Suprapubic skin (tissue), 4 donors: ENCODE results near the gene LRRC46. TPM values are rescaled to one million over a fixed set of nuclear protein-coding genes. Genes with fewer than 3 reads are reported as not detected.

Experiments
- DNase-seq, 2 donors: peaks; one replicate each; pipeline ENCODE4 v3.0.0-alpha.2; 2019; ENCODE audit warnings: low spot score in 2 of 2
- H3K27ac ChIP-seq: fragments of 200-600 bp; sonication (generic); one replicate; pipeline ENCODE4 v1.5.1; 2019
- H3K27me3 ChIP-seq: fragments of 200-600 bp; sonication (generic); one replicate; pipeline ENCODE4 v1.5.1; 2019
- H3K36me3 ChIP-seq: fragments of 200-600 bp; sonication (generic); one replicate; pipeline ENCODE4 v1.5.1; 2019
- H3K4me1 ChIP-seq: fragments of 200-600 bp; sonication (generic); one replicate; pipeline ENCODE4 v1.5.1; 2019
- H3K4me3 ChIP-seq: fragments of 200-600 bp; sonication (generic); one replicate; pipeline ENCODE4 v1.5.1; 2019; ENCODE audit warnings: mild to moderate bottlenecking
- H3K9me3 ChIP-seq: fragments of 200-600 bp; sonication (generic); one replicate; pipeline ENCODE4 v1.5.1; 2019
- EP300 ChIP-seq: sonication (generic); formaldehyde crosslinking; IDR thresholded peaks from one replicate; pipeline ENCODE4 v1.6.1; 2017; ENCODE audit warnings: antibody characterized with exemption
- POLR2A ChIP-seq, 2 donors: fragments of 450-650 bp; IDR thresholded peaks; one replicate each; pipeline ENCODE4 v1.6.1; 2017; ENCODE audit warnings: antibody characterized with exemption in 2 of 2, mild to moderate bottlenecking in 2 of 2, moderate library complexity in 2 of 2
- POLR2AphosphoS5 ChIP-seq, 3 donors: sonication (generic); formaldehyde crosslinking; IDR thresholded peaks; one replicate each; pipeline ENCODE4 v1.6.1; 2017; ENCODE audit warnings: antibody characterized with exemption in 3 of 3
- WGBS: methylation state at CpG from one replicate; pipeline ENCODE4 v1.1.5; 2018; 5-methylcytosine and 5-hydroxymethylcytosine counted together
- total RNA-seq, 4 donors: library from RNA; depleted of rRNA; stranded (reverse); fragments of >200 nt; gene quantifications; one replicate each; pipeline ENCODE4 v1.1.0, GENCODE V29; 2016
- TF ChIP-seq, protein P1 (sequence below), 2 donors: fragments of 200-600 bp in 1 of 2; fragments of 450-650 bp in 1 of 2; sonication (generic) in 1 of 2; IDR thresholded peaks; one replicate each; pipeline ENCODE4 v1.5.1; 2016 to 2019; ENCODE audit warnings: antibody characterized with exemption in 2 of 2, mild to moderate bottlenecking in 1 of 2, moderate library complexity in 1 of 2

Gene LRRC46
- total RNA-seq, result not detected

- TF ChIP-seq POLR2AphosphoS5 (IDR thresholded peaks at IDR 0.05) (peak; percentile 34 to 98 (median 51)), EP300 (no peak), POLR2A (IDR thresholded peaks at IDR 0.05) (peak in 1 of 2 donors; percentile 77)
- TF ChIP-seq, protein P1, sequence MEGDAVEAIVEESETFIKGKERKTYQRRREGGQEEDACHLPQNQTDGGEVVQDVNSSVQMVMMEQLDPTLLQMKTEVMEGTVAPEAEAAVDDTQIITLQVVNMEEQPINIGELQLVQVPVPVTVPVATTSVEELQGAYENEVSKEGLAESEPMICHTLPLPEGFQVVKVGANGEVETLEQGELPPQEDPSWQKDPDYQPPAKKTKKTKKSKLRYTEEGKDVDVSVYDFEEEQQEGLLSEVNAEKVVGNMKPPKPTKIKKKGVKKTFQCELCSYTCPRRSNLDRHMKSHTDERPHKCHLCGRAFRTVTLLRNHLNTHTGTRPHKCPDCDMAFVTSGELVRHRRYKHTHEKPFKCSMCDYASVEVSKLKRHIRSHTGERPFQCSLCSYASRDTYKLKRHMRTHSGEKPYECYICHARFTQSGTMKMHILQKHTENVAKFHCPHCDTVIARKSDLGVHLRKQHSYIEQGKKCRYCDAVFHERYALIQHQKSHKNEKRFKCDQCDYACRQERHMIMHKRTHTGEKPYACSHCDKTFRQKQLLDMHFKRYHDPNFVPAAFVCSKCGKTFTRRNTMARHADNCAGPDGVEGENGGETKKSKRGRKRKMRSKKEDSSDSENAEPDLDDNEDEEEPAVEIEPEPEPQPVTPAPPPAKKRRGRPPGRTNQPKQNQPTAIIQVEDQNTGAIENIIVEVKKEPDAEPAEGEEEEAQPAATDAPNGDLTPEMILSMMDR (IDR thresholded peaks at IDR 0.05), result no peak
These were observed at the start of gene LRRC46, which contains the start of gene MRPL10 for GRCh38 chr17:47831003-47831933. TSS of gene LRRC46 (plus strand) at chr17:47831670. CDS start at chr17:47831990, 320 bp downstream. TSS of gene MRPL10 (minus strand) at chr17:47831541. CDS start at chr17:47831511, 30 bp downstream.

DNA sequence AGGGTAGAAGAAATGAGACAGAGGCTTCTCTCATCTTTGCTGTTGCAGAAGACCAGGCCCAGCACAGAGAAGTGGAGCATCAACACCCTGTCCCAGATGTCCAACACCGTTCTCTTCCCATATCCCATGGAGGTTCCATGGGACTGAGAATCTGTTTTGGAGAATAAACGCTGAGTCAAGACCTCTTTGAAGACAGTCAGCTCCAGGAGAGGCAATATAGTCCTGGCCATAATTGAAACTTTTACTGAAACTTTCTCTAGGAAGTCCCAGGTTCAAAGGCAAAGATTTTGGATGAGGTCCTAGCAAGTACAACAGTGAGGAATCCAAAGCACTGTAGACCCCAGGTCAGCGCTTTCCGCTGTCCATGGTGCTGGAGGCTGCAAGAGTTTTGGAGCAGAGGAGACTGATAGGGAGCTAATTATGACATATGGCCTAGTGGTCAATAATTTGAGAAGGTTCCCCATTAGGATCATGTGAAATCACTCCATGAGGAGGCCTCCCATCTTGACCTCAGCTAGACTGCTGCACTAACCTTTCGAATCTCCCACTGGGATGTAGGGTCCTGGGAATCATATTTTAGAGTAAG, 45.8 kb upstream of the LRRC46 start:
- Histone ChIP-seq H3K36me3 (no peaks in the 10 kb centered on the region), H3K27ac (no peak overlapping the region), H3K9me3 (no peaks in the 10 kb centered on the region), H3K27me3 (peaks cover 34% of the 10 kb centered on the region), H3K4me3 (no peak overlapping the region), H3K4me1 (peaks cover 10% of the 10 kb centered on the region)
- TF ChIP-seq POLR2AphosphoS5 (IDR thresholded peaks at IDR 0.05) (no peak), EP300 (no peak)
- DNase-seq, result no peak
- WGBS, result 56% methylated on average over 5 of the region's 5 CpGs

More at GRCh38 chr17:47831003-47831933, at the start of gene LRRC46, which contains the start of gene MRPL10:
- H3K9me3 ChIP-seq, result no peaks in the 10 kb centered on the region
- H3K27me3 ChIP-seq, result no peaks in the 10 kb centered on the region
- peak within 1 kb of the TSS; percentile 82 for H3K4me3 ChIP-seq
- H3K27ac ChIP-seq, result peak within 1 kb of the TSS; percentile 81
- peaks cover 25% of the 10 kb centered on the region for H3K4me1 ChIP-seq
- WGBS, result under 1% methylated on average over 42 of the region's 42 CpGs
- DNase-seq, result peak; percentile 93 to 94
- peaks cover 34% of the 10 kb centered on the region for H3K36me3 ChIP-seq

DNA sequence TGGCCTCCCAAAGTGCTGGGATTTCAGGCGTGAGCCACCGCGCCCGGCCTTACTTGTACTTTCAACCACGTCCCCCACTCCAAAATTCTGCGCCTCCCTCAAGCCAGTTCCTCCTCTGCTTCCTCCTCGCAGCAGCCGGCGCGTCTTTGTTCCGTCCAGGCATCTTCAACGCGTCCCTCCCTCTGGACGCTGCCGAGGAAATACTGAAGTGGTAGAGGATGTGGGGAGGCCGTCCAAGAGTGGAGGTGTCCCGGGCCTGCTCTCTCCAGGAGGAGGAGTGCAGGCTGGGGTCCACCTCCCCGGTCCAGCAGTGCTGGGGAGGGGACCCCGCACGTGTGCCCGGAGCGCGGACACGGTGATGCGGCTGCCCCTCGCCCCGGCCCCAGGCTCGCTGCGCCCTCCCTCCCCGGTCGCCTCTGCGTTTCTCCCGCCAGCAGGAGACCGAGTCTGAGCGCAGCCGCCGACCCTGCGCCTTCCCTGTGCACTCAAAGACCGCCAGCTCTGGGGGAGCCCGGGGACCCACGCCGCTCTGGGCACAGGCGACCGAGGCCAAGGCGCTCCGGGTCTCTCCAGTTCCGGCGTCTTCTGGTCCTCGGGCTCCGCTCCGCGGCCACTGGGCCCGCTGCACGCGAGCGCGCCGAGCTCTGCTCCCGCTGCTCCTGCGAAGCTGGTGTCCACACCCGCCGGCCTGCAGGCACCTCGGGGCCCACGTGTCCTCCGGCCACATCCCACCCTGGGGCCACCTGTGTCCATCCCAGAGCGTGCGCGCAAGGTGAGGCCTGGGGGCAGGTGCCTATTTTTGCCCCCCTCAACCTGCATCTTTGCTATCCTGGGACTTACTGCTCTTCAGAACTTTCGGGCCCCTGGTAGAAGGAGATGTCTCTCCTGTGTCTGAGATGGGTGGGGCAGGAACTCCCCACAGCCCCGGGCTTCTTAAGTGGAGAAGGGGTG, 41.6 kb upstream of the LRRC46 start:
- Histone ChIP-seq H3K4me3 (peak overlapping the region; percentile 49), H3K4me1 (peaks cover 10% of the 10 kb centered on the region), H3K27ac (no peak overlapping the region), H3K9me3 (no peaks in the 10 kb centered on the region), H3K27me3 (peaks cover 77% of the 10 kb centered on the region), H3K36me3 (no peaks in the 10 kb centered on the region)
- peak in 1 of 2 donors; percentile 78 for DNase-seq
- no peak for TF ChIP-seq POLR2A (IDR thresholded peaks at IDR 0.05)
- TF ChIP-seq, protein P1 (IDR thresholded peaks at IDR 0.05), result peak in 1 of 2 donors; percentile 58
- WGBS, result 11% methylated on average over 9 of the region's 70 CpGs

DNA sequence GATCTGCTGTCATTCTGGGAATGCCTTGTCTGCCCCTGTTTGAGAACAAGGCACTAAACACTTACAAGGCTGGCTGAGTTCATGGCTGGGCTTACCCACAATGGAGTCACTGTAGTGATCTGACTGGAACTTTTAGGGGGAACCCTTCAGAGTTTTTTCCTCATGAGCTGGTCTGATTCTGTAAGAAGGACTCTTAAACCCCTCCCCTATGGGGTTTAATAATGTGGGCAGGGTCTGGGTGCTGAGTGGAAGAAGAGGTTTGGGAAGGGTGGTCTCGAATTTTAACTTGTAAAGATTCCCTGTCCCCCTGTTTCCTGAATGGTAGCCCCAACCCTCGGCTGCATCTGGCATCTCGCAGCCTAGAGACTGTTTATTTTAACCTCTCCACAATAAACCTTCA, 40.4 kb upstream of the LRRC46 start:
- peaks cover 80% of the 10 kb centered on the region for H3K27me3 ChIP-seq

GRCh38 chr17:47792457-47792856, 39.0 kb upstream of the LRRC46 start:
- Histone ChIP-seq H3K9me3 (no peaks in the 10 kb centered on the region), H3K27ac (no peak overlapping the region), H3K4me3 (no peak overlapping the region), H3K36me3 (no peaks in the 10 kb centered on the region), H3K27me3 (peaks cover 76% of the 10 kb centered on the region), H3K4me1 (peaks cover 10% of the 10 kb centered on the region)
- no peak for DNase-seq
- WGBS, result 74% methylated on average over 1 of the region's 1 CpG
- TF ChIP-seq EP300 (no peak), POLR2AphosphoS5 (IDR thresholded peaks at IDR 0.05) (no peak), POLR2A (IDR thresholded peaks at IDR 0.05) (no peak)
- TF ChIP-seq, protein P1 (IDR thresholded peaks at IDR 0.05), result no peak

More for the DNA sequence above, 40.4 kb upstream of the LRRC46 start:
- Histone ChIP-seq H3K4me1 (peaks cover 10% of the 10 kb centered on the region), H3K36me3 (no peaks in the 10 kb centered on the region), H3K9me3 (no peaks in the 10 kb centered on the region), H3K4me3 (no peak overlapping the region), H3K27ac (no peak overlapping the region)
- DNase-seq, result peak in 1 of 2 donors; percentile 26
- WGBS, result 33% methylated on average over 3 of the region's 3 CpGs
- no peak for TF ChIP-seq POLR2A (IDR thresholded peaks at IDR 0.05)
